SK-N-SH treated with all-trans-retinoic acid at 6 μM for 48 hours (cell line): ENCODE results near the gene CYP1B1.

Experiments used
- BACH2 ChIP-seq: fragments of 250-450 bp; sonication (Bioruptor Pico); IDR thresholded peaks from 2 replicates; pipeline ENCODE4 v1.9.0; 2021; ENCODE audit warnings: mild to moderate bottlenecking, borderline replicate concordance
- ISL1 ChIP-seq: fragments of 250-450 bp; sonication (Bioruptor Pico); IDR thresholded peaks from 2 replicates; pipeline ENCODE4 v2.1.2; 2022; ENCODE audit warnings: mild to moderate bottlenecking, moderate library complexity
- OSR1 ChIP-seq: fragments of 250-450 bp; sonication (Bioruptor Pico); IDR thresholded peaks from 2 replicates; pipeline ENCODE4 v1.8.0; 2022; ENCODE audit warnings: moderate library complexity, mild to moderate bottlenecking, inconsistent platforms
- SNAI2 ChIP-seq: fragments of 250-450 bp; sonication (Bioruptor Pico); IDR thresholded peaks from 2 replicates; pipeline ENCODE4 v1.5.0; 2020; ENCODE audit warnings: mild to moderate bottlenecking, moderate library complexity
- ZFP3 ChIP-seq: fragments of 250-450 bp; sonication (Bioruptor Pico); IDR thresholded peaks from 2 replicates; pipeline ENCODE4 v1.5.0; 2020; ENCODE audit warnings: mild to moderate bottlenecking, moderate library complexity
- ZFP30 ChIP-seq: fragments of 450-650 bp; formaldehyde crosslinking; IDR thresholded peaks from 2 replicates; pipeline ENCODE4 v1.5.0; 2022; ENCODE audit warnings: mild to moderate bottlenecking, moderate library complexity
- ZNF565 ChIP-seq: fragments of 450-650 bp; formaldehyde crosslinking; conservative IDR thresholded peaks from 2 replicates; pipeline ENCODE4 v1.5.0; 2020; ENCODE audit warnings: low read depth, mild to moderate bottlenecking, moderate library complexity
- TF ChIP-seq, protein P1 (sequence below): fragments of 250-450 bp; sonication (Bioruptor Pico); IDR thresholded peaks from 2 replicates; pipeline ENCODE4 v1.5.1; 2021; ENCODE audit warnings: mild to moderate bottlenecking, moderate library complexity
- TF ChIP-seq, protein P2 (sequence below): fragments of 250-450 bp; sonication (Bioruptor Pico); IDR thresholded peaks from 2 replicates; pipeline ENCODE4 v1.8.0; 2020; ENCODE audit warnings: mild to moderate bottlenecking, moderate library complexity, borderline replicate concordance
- TF ChIP-seq, protein P3 (sequence below): fragments of 250-450 bp; sonication (Bioruptor Pico); IDR thresholded peaks from 2 replicates; pipeline ENCODE4 v1.5.1; 2020; ENCODE audit warnings: low read depth, mild to moderate bottlenecking, moderate library complexity

DNA sequence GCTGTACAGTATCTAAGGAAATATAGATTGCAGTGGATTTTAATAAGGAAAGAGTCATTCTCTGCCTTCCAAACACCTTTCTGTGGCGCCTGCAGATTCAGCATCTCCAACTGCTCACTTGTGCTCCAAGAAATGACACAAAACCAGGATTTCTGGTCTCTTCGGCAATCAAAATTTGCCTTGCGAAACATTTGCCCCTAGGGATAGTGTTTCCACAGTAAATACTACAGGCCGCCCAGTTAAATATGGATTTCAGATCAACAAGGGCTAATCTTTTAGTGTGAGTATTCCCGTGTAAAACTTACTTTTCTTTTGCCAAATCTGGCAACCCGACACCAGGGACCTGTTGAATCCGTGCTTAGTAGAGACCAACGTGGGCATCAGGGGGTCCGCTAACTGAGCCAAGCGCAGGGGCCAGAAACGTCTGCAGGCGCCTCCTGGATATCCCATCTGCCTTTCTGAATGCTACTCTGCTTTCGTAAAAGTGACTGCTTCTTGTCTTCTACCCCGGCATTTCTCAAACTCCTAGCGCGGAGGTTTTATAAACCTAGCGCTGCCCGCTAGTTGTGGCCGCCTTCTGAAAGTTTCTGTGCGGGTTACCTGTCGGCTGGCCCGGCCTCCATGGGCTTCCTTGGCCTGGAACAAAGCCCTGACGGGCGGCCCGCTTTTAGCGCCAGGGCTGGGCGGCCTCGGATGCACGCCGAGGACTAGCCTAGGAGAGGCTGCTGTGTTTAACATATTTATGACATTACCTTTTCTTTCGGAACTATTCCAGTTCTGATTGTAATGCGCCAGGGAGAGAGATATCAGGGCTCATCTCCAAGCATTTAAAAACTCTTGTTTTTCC is 2.5 kb downstream of the CYP1B1 start:
- TF ChIP-seq ZFP3 (CRISPR knock-in tag) (no peak), ZNF565 (CRISPR knock-in tag) (no peak), SNAI2 (CRISPR knock-in tag) (no peak), BACH2 (no peak), ZFP30 (no peak), ISL1 (CRISPR knock-in tag) (no peak), OSR1 (CRISPR knock-in tag) (no peak)
- TF ChIP-seq, protein P1, sequence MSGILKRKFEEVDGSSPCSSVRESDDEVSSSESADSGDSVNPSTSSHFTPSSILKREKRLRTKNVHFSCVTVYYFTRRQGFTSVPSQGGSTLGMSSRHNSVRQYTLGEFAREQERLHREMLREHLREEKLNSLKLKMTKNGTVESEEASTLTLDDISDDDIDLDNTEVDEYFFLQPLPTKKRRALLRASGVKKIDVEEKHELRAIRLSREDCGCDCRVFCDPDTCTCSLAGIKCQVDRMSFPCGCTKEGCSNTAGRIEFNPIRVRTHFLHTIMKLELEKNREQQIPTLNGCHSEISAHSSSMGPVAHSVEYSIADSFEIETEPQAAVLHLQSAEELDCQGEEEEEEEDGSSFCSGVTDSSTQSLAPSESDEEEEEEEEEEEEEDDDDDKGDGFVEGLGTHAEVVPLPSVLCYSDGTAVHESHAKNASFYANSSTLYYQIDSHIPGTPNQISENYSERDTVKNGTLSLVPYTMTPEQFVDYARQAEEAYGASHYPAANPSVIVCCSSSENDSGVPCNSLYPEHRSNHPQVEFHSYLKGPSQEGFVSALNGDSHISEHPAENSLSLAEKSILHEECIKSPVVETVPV (CRISPR knock-in tag): no peak
- TF ChIP-seq, protein P2, sequence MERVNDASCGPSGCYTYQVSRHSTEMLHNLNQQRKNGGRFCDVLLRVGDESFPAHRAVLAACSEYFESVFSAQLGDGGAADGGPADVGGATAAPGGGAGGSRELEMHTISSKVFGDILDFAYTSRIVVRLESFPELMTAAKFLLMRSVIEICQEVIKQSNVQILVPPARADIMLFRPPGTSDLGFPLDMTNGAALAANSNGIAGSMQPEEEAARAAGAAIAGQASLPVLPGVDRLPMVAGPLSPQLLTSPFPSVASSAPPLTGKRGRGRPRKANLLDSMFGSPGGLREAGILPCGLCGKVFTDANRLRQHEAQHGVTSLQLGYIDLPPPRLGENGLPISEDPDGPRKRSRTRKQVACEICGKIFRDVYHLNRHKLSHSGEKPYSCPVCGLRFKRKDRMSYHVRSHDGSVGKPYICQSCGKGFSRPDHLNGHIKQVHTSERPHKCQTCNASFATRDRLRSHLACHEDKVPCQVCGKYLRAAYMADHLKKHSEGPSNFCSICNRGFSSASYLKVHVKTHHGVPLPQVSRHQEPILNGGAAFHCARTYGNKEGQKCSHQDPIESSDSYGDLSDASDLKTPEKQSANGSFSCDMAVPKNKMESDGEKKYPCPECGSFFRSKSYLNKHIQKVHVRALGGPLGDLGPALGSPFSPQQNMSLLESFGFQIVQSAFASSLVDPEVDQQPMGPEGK (CRISPR knock-in tag): no peak
- TF ChIP-seq, protein P3, sequence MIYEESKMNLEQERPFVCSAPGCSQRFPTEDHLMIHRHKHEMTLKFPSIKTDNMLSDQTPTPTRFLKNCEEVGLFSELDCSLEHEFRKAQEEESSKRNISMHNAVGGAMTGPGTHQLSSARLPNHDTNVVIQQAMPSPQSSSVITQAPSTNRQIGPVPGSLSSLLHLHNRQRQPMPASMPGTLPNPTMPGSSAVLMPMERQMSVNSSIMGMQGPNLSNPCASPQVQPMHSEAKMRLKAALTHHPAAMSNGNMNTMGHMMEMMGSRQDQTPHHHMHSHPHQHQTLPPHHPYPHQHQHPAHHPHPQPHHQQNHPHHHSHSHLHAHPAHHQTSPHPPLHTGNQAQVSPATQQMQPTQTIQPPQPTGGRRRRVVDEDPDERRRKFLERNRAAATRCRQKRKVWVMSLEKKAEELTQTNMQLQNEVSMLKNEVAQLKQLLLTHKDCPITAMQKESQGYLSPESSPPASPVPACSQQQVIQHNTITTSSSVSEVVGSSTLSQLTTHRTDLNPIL: no peak
